HS-27A (cell line): Measurements from ENCODE around the gene AKAP8L.
"Not testable (repeated sequence)": the region's sequence is repeated elsewhere in the genome, so short reads cannot be mapped to it uniquely, and the experiment has no call there.

Experiments used
- DNase-seq: peaks from one replicate; pipeline ENCODE4 v3.0.0-alpha.2; 2012; ENCODE audit warnings: low read depth, missing footprints

Gene AKAP8L

GRCh38 chr19:15379083-15379998 lies 39.4 kb downstream of the AKAP8L start, which contains the start of gene AKAP8:
Gene AKAP8, minus strand, starts transcription at chr19:15379787. Its CDS starts 56 bp downstream, at chr19:15379731.
- peak; percentile 89 for DNase-seq

- peak; percentile 17 for DNase-seq
Observed at GRCh38 chr19:15378534-15379082, 40.2 kb downstream of the AKAP8L start.

- no peak for DNase-seq
Observed at GRCh38 chr19:15374796-15375440, 43.9 kb downstream of the AKAP8L start.

- DNase-seq: no peak
Observed at GRCh38 chr19:15374105-15374651, 44.6 kb downstream of the AKAP8L start.

GRCh38 chr19:15373644-15374043 lies 45.1 kb downstream of the AKAP8L start:
- no peak for DNase-seq

- DNase-seq: no peak
Observed at GRCh38 chr19:15372891-15373301, 45.9 kb downstream of the AKAP8L start.

- no peak for DNase-seq
Observed at GRCh38 chr19:15372470-15372869, 46.3 kb downstream of the AKAP8L start.

GRCh38 chr19:15371786-15372380 lies 46.9 kb downstream of the AKAP8L start:
- DNase-seq: no peak

- DNase-seq: no peak
Observed at GRCh38 chr19:15371119-15371518, 47.7 kb downstream of the AKAP8L start.

GRCh38 chr19:15369594-15369891 lies 49.2 kb downstream of the AKAP8L start:
- DNase-seq: no peak

- DNase-seq: no peak
Observed at GRCh38 chr19:15368798-15369593, 49.8 kb downstream of the AKAP8L start.

- DNase-seq: no peak
Observed at GRCh38 chr19:15368051-15368632, 50.6 kb downstream of the AKAP8L start.

- no peak for DNase-seq
Observed at GRCh38 chr19:15367439-15367838, 51.3 kb downstream of the AKAP8L start.

- DNase-seq: no peak
Observed at GRCh38 chr19:15365264-15365663, 53.5 kb downstream of the AKAP8L start.

GRCh38 chr19:15363791-15364190 lies 55.0 kb downstream of the AKAP8L start:
- DNase-seq: not testable (repeated sequence)

- not testable (repeated sequence) for DNase-seq
Observed at GRCh38 chr19:15363048-15363447, 55.7 kb downstream of the AKAP8L start.

- DNase-seq: not testable (repeated sequence)
Observed at GRCh38 chr19:15360015-15360414, 58.8 kb downstream of the AKAP8L start.

GRCh38 chr19:15358918-15359317 lies 59.9 kb downstream of the AKAP8L start:
- DNase-seq: no peak

- DNase-seq: no peak
Observed at GRCh38 chr19:15357906-15358305, 60.9 kb downstream of the AKAP8L start.

GRCh38 chr19:15354566-15355296 lies 64.1 kb downstream of the AKAP8L start:
- DNase-seq: no peak
